Activated CD4-positive, alpha-beta T cell treated with anti-CD3 and anti-CD28 coated beads, Interleukin-2, amount 10 ng/mL, durations not matched to agents 24 days and 14 days (primary cell): ENCODE data around the gene ANKRD17. TPM values are rescaled to one million over a fixed set of nuclear protein-coding genes. Genes with fewer than 3 reads are reported as not detected.
A peak's percentile ranks its signal among the peaks of the same experiment; 100 is the strongest.

ENCODE experiments used
- DNase-seq: peaks from one replicate; pipeline ENCODE4 v3.0.0; 2022
- H3K27ac Mint-ChIP-seq: one replicate; pipeline ENCODE4 v1.8.0; 2022; ENCODE audit warnings: mild to moderate bottlenecking, mixed read lengths
- H3K27me3 Mint-ChIP-seq: one replicate; pipeline ENCODE4 v1.8.0; 2022; ENCODE audit warnings: mixed read lengths
- H3K36me3 Mint-ChIP-seq: one replicate; pipeline ENCODE4 v1.8.0; 2022; ENCODE audit warnings: low read depth, mild to moderate bottlenecking, mixed read lengths
- H3K4me1 Mint-ChIP-seq: one replicate; pipeline ENCODE4 v1.8.0; 2021; ENCODE audit warnings: mixed read lengths
- H3K4me3 Mint-ChIP-seq: one replicate; pipeline ENCODE4 v1.8.0; 2022; ENCODE audit warnings: mild to moderate bottlenecking, moderate library complexity, mixed read lengths
- H3K9me3 Mint-ChIP-seq: one replicate; pipeline ENCODE4 v1.8.0; 2021; ENCODE audit warnings: mixed read lengths
- intact Hi-C: fragments of 100-400 bp; cut with micrococcal nuclease; formaldehyde crosslinking; loops from one replicate; pipeline ENCODE4 v1.15.1; 2023
- total RNA-seq: library from RNA; stranded (reverse); gene quantifications from 2 replicates; pipeline ENCODE4 v1.2.3, GENCODE V29; 2022

ANKRD17 gene
- total RNA-seq, 1 donor from 2014 or later: 76.5 TPM

DNA sequence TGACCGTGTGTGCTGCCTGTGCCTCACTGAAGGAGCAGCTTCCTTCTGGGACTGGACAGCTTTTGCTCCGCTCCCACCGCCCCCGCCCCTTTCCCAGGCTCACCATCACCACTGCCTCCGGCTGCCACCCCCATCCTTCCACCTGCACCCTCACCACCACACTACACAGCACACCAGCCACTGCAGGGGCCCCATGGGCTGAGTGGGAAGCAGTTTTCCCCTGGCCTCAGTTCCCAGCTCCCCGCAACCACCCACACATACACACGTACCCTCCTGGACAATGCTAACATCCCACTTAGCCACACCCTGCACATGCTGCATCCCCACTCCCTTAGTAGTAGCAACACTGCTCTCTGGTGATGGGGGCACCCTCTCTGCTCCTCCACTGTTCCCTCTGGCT lies 159.5 kb downstream of the ANKRD17 start:
- Mint-ChIP-seq H3K36me3 (peaks cover 37% of the 10 kb centered on the region), H3K4me3 (no peak overlapping the region), H3K9me3 (no peaks in the 10 kb centered on the region), H3K27ac (peak overlapping the region; percentile 56), H3K4me1 (peaks cover 7% of the 10 kb centered on the region), H3K27me3 (no peaks in the 10 kb centered on the region)
- intact Hi-C loops: no loop called here
- DNase-seq: no peak

DNA sequence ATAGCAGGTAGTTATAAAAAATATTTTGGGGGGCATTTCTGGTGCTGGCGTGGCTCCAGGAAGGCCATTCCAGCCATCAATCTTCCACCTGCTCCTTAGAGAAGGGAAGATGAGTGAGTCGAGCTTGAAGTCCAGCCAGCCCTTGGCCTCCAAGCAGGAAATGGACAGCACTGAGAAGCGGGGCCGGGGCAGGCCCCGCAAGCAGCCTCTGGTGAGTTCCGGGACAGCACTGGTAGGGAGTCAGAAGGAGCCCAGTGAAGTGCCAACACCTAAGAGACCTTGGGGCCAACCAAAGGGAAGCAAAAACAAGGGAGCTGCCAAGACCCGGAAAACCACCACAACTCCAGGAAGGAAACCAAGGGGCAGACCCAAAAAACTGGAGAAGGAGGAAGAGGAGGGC lies 159.9 kb downstream of the ANKRD17 start:
- no peak overlapping the region for H3K4me3 Mint-ChIP-seq
- DNase-seq: no peak
- peaks cover 6% of the 10 kb centered on the region for H3K4me1 Mint-ChIP-seq
- H3K27ac Mint-ChIP-seq: no peak overlapping the region
- H3K27me3 Mint-ChIP-seq: no peaks in the 10 kb centered on the region
- H3K36me3 Mint-ChIP-seq: peaks cover 38% of the 10 kb centered on the region
- intact Hi-C loops: no loop called here
- no peaks in the 10 kb centered on the region for H3K9me3 Mint-ChIP-seq

DNA sequence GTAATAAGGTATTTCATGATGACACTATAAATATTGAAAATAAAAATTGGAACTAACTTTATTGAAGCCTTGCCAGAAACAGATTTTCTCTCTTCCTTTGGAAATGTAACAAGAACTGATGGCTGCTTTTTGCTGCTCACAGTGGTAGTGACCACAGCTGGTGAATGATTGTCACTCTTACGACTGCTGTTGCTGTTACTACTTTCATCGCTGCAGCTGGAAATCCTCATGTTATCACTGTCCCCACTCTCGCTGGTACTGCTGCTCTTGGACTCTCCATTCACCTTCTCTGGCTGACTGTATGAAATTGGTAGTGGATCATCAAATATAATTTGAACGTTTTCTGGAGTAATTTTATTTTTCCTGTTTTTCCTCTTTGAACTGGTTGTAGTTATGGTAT lies 160.6 kb downstream of the ANKRD17 start:
- no peak for DNase-seq
- H3K36me3 Mint-ChIP-seq: peaks cover 38% of the 10 kb centered on the region
- intact Hi-C loops: no loop called here
- H3K4me3 Mint-ChIP-seq: no peak overlapping the region
- H3K9me3 Mint-ChIP-seq: no peaks in the 10 kb centered on the region
- no peaks in the 10 kb centered on the region for H3K27me3 Mint-ChIP-seq
- no peak overlapping the region for H3K27ac Mint-ChIP-seq
- peaks cover 6% of the 10 kb centered on the region for H3K4me1 Mint-ChIP-seq

DNA sequence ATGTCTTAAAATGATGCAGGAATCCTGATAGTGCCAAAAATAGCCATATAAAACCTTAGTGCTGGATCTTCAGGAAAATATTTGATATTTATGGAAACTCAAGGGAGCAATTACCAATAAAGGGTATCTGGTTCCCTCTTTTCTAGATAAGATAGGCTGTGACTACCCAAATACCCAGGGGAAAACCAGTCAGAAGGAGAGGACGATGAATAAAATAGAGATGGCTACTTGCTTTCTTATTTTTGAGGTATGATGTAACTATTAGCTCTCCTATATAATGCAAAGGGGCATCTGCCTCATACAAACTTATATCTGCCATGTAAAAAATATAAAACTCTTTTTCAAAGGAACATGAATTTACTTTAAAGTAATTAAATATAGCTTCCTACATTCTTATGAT lies 165.7 kb downstream of the ANKRD17 start:
- Mint-ChIP-seq H3K27ac (no peak overlapping the region), H3K27me3 (no peaks in the 10 kb centered on the region), H3K36me3 (peaks cover 34% of the 10 kb centered on the region), H3K9me3 (no peaks in the 10 kb centered on the region), H3K4me3 (no peak overlapping the region), H3K4me1 (peaks cover 3% of the 10 kb centered on the region)
- DNase-seq: no peak
- intact Hi-C loops: no loop called here

DNA sequence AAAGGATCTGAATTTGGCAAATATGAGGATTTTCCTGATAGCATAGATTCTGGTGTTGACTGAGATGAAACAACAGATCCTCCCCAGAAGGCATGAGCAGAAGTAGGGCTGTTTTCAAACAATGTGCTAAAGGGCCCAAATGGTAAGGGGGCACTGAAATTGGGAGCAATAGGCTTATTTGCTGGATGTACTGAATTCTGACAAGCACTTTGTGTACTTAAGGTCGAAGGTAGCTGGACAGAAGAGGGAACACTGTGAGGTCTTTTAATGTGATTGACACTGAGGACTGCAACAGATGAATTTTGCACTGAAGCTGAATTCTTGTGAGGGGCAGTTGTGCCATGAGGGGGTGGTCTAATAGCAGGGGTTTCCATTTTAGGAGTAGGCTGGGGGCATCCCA lies 167.9 kb downstream of the ANKRD17 start:
- no peak overlapping the region for H3K4me3 Mint-ChIP-seq
- H3K4me1 Mint-ChIP-seq: peaks cover 10% of the 10 kb centered on the region
- no peak for DNase-seq
- H3K27me3 Mint-ChIP-seq: no peaks in the 10 kb centered on the region
- no peak overlapping the region for H3K27ac Mint-ChIP-seq
- H3K36me3 Mint-ChIP-seq: peaks cover 38% of the 10 kb centered on the region
- H3K9me3 Mint-ChIP-seq: no peaks in the 10 kb centered on the region
- intact Hi-C loops: no loop called here

DNA sequence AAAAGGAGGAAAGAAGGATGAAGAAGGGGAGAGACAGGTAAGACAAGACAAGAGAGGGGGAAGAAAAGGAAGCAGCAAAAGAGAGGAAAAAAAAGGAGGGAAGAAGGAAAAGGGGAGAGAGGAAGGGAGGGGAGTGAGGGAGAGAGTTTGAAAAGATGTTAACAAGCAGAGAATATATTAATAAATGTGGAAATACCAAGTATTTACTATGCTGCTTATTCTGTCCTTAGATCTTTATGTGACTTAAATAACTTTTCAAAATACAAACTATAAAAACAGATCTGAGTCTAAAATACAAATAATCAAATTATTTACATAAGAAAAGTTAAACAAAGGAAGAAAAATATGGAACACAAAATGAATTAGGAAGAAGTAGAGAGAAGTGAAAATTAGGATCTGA lies 170.7 kb downstream of the ANKRD17 start:
- no peak for DNase-seq
- H3K27me3 Mint-ChIP-seq: no peaks in the 10 kb centered on the region
- intact Hi-C loops: loop anchor here (2.0 kb wide), 1 partner anchor 19 kb away; the partner anchor contains the start of gene COX18
- peak overlapping the region; percentile 49 for H3K27ac Mint-ChIP-seq
- H3K9me3 Mint-ChIP-seq: no peaks in the 10 kb centered on the region
- H3K4me1 Mint-ChIP-seq: peaks cover 10% of the 10 kb centered on the region
- H3K4me3 Mint-ChIP-seq: no peak overlapping the region
- peaks cover 44% of the 10 kb centered on the region for H3K36me3 Mint-ChIP-seq

DNA sequence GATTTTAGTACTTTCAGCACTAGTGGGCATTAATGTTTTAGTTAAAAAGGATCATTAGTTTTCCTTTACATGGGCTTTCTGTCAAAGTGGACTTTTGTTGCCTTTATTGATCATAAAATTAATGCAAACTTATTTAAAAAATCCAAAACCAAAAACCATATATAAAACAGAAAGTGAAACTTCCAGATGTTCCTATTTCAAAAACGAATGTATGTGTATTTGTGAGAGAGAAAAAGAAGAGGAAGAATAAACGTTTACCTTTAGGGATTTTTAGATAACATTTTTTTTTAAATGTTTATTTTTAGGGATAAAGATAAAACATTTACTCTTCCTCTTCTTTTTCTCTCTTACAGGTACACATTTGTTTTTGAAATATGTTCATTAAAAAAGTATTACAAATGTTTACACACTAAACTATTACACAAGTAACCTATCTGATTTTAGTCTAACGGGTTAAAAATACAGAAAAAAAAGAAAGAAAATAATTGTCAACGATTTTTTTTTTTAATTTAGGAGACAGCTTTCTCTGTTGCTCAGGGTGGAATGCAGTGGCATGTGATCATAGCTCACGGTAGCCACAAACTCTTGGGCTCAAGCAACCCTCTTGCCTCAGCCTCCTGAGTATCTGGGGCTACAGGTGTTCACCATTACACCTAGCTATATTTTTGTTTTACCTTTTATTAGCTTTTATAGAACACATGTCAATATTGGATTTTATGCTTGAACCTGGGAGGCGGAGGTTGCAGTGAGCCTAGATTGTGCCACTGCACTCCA lies 172.3 kb downstream of the ANKRD17 start:
- peak overlapping the region; percentile 69 for H3K4me3 Mint-ChIP-seq
- peaks cover 42% of the 10 kb centered on the region for H3K36me3 Mint-ChIP-seq
- intact Hi-C loops: loop anchor here (2.0 kb wide), 1 partner anchor 17 kb away; the partner anchor contains the start of gene COX18
- H3K4me1 Mint-ChIP-seq: peaks cover 8% of the 10 kb centered on the region
- H3K27ac Mint-ChIP-seq: no peak overlapping the region
- no peak for DNase-seq
- no peaks in the 10 kb centered on the region for H3K9me3 Mint-ChIP-seq
- H3K27me3 Mint-ChIP-seq: no peaks in the 10 kb centered on the region

DNA sequence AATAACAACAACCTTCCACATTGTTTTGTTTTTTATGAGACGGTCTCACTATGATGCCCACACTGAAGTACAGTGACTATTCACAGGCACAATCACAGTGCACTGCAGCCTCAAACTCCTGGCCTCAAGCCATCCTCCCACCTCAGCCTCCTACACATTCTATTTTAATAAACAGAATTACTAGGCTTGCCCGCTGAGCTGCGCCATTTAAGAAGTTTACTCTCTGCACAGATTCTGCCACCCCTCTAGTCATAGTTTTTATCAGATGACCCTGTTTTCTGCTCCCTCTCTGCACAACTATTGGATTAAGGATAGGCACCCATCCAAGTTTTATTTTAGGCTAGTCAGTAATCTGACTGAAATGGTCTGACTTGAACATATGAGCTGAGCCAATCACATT lies 177.8 kb downstream of the ANKRD17 start:
- Mint-ChIP-seq H3K9me3 (no peaks in the 10 kb centered on the region), H3K4me1 (peaks cover 11% of the 10 kb centered on the region), H3K27ac (peak overlapping the region; percentile 56), H3K36me3 (peaks cover 43% of the 10 kb centered on the region), H3K4me3 (no peak overlapping the region), H3K27me3 (no peaks in the 10 kb centered on the region)
- intact Hi-C loops: no loop called here
- no peak for DNase-seq

DNA sequence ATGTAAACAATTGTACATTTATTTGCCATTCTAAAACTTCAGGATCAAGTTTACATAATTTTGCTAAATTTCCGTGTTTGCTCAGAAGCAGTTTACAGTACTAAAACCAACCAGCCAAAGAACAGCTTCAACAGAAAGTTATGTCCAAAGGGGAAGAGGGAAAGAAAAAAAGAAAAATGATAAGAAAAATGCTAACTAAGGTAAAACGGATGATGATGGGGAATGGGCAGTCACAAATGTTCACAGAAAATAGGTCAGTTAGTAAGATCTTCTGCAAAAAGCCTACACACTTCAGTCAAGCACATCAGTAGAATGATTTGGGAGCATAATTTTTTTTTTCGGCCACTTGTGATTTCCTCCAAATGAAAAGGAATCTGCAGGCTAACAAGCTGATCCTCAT lies 182.8 kb downstream of the ANKRD17 start:
- H3K9me3 Mint-ChIP-seq: no peaks in the 10 kb centered on the region
- peak; percentile 10 for DNase-seq
- peaks cover 33% of the 10 kb centered on the region for H3K36me3 Mint-ChIP-seq
- intact Hi-C loops: no loop called here
- H3K27ac Mint-ChIP-seq: no peak overlapping the region
- no peak overlapping the region for H3K4me3 Mint-ChIP-seq
- peaks cover 8% of the 10 kb centered on the region for H3K4me1 Mint-ChIP-seq
- no peaks in the 10 kb centered on the region for H3K27me3 Mint-ChIP-seq

DNA sequence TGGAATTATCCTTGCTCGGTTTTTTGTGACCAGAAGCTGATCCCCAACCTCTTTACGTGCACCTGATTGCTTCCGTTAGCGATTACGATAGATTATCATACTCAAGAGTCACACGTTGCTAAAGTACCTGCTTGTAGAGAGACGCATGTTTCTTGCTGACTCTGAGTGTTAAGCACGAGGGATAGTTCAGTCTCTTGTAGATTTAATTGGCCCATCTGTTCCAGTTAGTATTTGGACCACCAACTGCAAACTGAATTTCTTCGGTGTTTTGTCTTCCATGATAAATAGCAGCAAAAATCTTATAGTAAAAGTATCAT lies 188.6 kb downstream of the ANKRD17 start:
- peaks cover 28% of the 10 kb centered on the region for H3K36me3 Mint-ChIP-seq
- DNase-seq: no peak
- H3K4me1 Mint-ChIP-seq: peaks cover 32% of the 10 kb centered on the region
- intact Hi-C loops: no loop called here
- H3K27me3 Mint-ChIP-seq: no peaks in the 10 kb centered on the region
- peak overlapping the region; percentile 89 for H3K4me3 Mint-ChIP-seq
- H3K27ac Mint-ChIP-seq: peak overlapping the region; percentile 94
- no peaks in the 10 kb centered on the region for H3K9me3 Mint-ChIP-seq

DNA sequence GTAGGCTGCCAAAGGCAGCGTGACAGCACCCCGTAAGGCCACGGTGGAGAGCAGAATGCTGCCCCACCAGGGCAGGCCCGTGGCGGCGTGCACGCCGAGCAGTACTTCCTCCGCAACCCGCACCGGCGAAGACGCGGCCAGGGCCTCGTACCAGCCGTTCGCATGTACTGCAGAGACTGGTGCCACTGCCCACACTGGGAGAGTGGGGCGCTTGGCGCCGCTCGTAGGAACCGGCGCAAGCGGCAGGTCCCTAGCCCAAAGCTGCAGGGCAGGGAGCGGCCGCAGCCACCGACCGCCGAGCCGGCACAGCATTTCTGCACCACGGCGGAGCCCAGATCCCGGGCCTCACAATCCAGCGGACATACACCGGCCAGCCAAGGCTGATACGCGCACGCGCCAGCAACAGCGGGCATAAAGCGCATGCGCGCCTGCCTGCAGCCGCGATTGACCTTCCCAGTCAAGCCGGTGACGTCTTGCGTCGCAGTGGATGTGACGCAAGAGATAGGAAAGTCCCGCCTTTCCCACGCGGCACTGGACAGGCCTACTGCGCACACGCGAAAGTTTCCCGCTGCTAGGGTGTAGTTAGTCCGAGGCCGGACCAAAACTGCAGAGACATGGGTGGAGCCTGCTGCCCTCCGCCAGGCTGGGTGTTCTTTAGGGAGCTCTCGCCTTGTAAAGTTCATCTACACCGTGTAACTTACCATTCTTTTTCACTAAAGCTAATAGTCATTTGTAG lies 189.1 kb downstream of the ANKRD17 start, which contains the start of gene COX18:
COX18 (minus strand) TSS at position 379 of the 736 bp plus-strand sequence; CDS start at position 312, 67 bp downstream.
- H3K27ac Mint-ChIP-seq: peak within 1 kb of the TSS; percentile 94
- DNase-seq: peak; percentile 99
- no peaks in the 10 kb centered on the region for H3K9me3 Mint-ChIP-seq
- H3K27me3 Mint-ChIP-seq: no peaks in the 10 kb centered on the region
- peak within 1 kb of the TSS; percentile 89 for H3K4me3 Mint-ChIP-seq
- H3K36me3 Mint-ChIP-seq: peaks cover 29% of the 10 kb centered on the region
- intact Hi-C loops: loop anchor here (1.0 to 10.0 kb wide), 3 partner anchors 17 to 1085 kb away; partner anchors contain the start of gene MTHFD2L
- peaks cover 33% of the 10 kb centered on the region for H3K4me1 Mint-ChIP-seq

DNA sequence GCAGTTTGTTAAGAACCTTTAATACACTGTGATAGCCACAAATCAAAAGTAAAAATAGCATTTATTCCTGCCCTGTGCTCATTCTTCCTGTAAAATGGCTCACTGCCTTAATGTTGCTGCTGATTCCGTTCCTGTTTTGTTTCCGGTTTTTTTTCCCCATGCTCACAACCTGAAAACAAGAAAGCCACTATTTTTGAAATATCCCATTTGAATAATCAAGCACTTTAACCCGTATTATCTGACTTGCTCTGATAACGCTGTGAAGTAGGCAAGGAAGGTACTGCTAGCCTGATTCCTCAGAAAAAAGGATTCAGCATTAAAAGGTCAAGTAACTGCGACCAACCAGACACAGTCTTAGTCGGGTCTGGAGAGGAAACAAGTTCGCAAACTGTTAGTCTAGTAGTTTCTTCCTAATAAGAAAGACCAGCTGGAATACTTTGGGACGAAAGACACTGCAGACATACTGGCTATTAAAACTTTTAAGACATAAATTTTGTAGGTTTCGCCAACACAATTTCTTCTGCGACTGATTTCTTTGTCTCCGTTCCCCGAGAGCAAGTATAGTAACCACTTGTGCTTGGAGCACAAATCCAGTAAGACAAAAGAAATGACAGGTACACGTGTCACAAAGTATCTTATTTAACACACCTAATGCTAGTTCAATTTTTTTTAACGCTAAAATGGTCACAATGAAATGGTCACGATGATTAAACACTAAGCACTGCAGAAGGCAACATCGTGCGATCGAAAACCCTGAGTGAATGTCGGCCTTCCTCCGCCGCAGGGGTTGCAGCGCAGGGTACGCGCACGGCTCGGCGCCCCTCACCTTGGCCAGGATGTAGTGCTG lies 189.9 kb downstream of the ANKRD17 start:
- peak overlapping the region; percentile 94 for H3K27ac Mint-ChIP-seq
- intact Hi-C loops: loop anchor here (1.0 to 10.0 kb wide), 4 partner anchors 13 to 1086 kb away; partner anchors contain the start of gene MTHFD2L
- H3K9me3 Mint-ChIP-seq: no peaks in the 10 kb centered on the region
- peak; percentile 74 for DNase-seq
- H3K27me3 Mint-ChIP-seq: no peaks in the 10 kb centered on the region
- peaks cover 37% of the 10 kb centered on the region for H3K4me1 Mint-ChIP-seq
- peak overlapping the region; percentile 89 for H3K4me3 Mint-ChIP-seq
- H3K36me3 Mint-ChIP-seq: peaks cover 34% of the 10 kb centered on the region

DNA sequence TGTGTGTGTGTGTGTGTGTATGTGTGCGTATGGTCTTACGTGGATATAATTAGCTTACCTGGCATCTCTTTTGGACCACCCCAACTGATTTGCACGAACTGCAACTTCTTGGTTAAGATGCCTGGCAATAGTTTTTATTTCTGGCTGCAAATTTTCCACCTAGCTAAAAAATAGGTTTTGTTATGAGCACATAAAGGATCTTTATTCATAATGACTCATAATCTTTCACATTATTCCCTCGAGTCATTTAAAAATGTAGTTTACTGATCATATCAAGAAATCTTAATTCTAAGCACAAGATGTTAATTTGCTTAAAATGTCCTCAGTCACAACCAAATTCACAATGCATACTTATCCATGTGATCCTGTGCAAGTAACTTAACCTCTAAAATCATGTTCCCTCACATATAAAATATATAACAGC lies 190.6 kb downstream of the ANKRD17 start:
- peak; percentile 66 for DNase-seq
- Mint-ChIP-seq H3K4me3 (peak overlapping the region; percentile 89), H3K27me3 (no peaks in the 10 kb centered on the region), H3K27ac (peak overlapping the region; percentile 94), H3K9me3 (no peaks in the 10 kb centered on the region), H3K36me3 (peaks cover 34% of the 10 kb centered on the region), H3K4me1 (peaks cover 40% of the 10 kb centered on the region)
- intact Hi-C loops: loop anchor here (1.0 to 10.0 kb wide), 3 partner anchors 13 to 1087 kb away; partner anchors contain the start of gene MTHFD2L
